Esophagus squamous epithelium (tissue), 5 donors: Measurements from ENCODE around the gene FHIT. TPM values are rescaled to one million over a fixed set of nuclear protein-coding genes. Genes with fewer than 3 reads are reported as not detected.

ENCODE experiments used
- DNase-seq: peaks from one replicate; lab custom pipeline; 2025; lab: John Stamatoyannopoulos, UW
- H3K27ac ChIP-seq, 4 donors: fragments of 200-600 bp; sonication (generic); one replicate each; pipeline ENCODE4 v1.5.1; 2016 to 2019; ENCODE audit warnings: mild to moderate bottlenecking in 1 of 4
- H3K27me3 ChIP-seq, 4 donors: fragments of 200-600 bp; sonication (generic); 1 replicate in 3 of 4; 2 replicates in 1 of 4; pipeline versions ENCODE4 v1.5.1 to v1.6.0; 2017 to 2021; ENCODE audit warnings: antibody characterized with exemption in 1 of 4
- H3K36me3 ChIP-seq, 3 donors: fragments of 200-600 bp; sonication (generic); one replicate each; pipeline ENCODE4 v1.5.1; 2016 to 2019
- H3K4me1 ChIP-seq, 3 donors: fragments of 200-600 bp; sonication (generic); one replicate each; pipeline ENCODE4 v1.5.1; 2017 to 2019
- H3K4me3 ChIP-seq, 4 donors: fragments of 200-600 bp; sonication (generic); 1 replicate in 3 of 4; 2 replicates in 1 of 4; pipeline ENCODE4 v1.5.1; 2016 to 2019; ENCODE audit warnings: mild to moderate bottlenecking in 2 of 4, moderate library complexity in 1 of 4
- H3K9me3 ChIP-seq, 3 donors: fragments of 200-600 bp; sonication (generic); one replicate each; pipeline ENCODE4 v1.5.1; 2016 to 2019
- CTCF ChIP-seq, 6 experiments: fragments of 450-650 bp in 4 of 6; fragments of 200-600 bp in 2 of 6; sonication (generic) in 2 of 6; IDR thresholded peaks; one replicate each; pipeline ENCODE4 v1.5.1; 2016 to 2019; ENCODE audit warnings: antibody characterized with exemption in 6 of 6, mild to moderate bottlenecking in 4 of 6, moderate library complexity in 4 of 6
- POLR2A ChIP-seq, 4 donors: fragments of 450-650 bp; IDR thresholded peaks; one replicate each; pipeline ENCODE4 v1.6.1; 2017; ENCODE audit warnings: antibody characterized with exemption in 4 of 4, mild to moderate bottlenecking in 4 of 4, moderate library complexity in 3 of 4
- WGBS, 2 donors: methylation state at CpG; one replicate each; pipeline ENCODE4 v1.1.5; 2018; 5-methylcytosine and 5-hydroxymethylcytosine counted together
- intact Hi-C: fragments of 100-400 bp; cut with DNase I; formaldehyde crosslinking; loops from one replicate; pipeline ENCODE4 v1.15.0; 2022
- total RNA-seq, 4 donors: library from RNA; depleted of rRNA; stranded (reverse); fragments of >200 nt; gene quantifications; one replicate each; pipeline ENCODE4 v1.1.0, GENCODE V29; 2016
- donor health status: DM: yes; HTN: yes; CAD: no.

Gene FHIT
- total RNA-seq, 4 donors from 2014 or later, result 0.64 to 5.7 (median 3.1) TPM

DNA sequence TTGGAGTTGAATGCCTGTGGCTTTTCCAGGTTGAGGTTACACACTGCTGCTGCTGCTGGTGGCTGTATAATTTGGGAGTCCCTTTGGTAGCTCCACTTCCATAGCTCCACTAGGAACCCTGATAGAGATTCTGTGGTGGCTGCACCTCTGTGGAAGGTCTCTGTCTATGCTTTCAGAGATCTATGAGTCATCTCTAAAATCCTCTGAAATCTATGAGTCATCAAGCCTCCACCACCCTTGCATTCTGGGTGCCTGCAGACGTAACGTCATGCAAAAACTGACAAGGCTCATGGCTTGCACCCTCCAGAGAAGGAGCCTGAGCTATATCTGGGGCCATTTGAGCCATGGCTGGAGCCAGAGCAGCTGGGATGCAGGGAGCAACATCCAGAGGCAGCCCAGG, 1164.4 kb downstream of the FHIT start:
- Histone ChIP-seq H3K9me3 (no peaks in the 10 kb centered on the region), H3K4me3 (no peak overlapping the region), H3K4me1 (no peaks in the 10 kb centered on the region), H3K36me3 (no peaks in the 10 kb centered on the region), H3K27me3 (no peaks in the 10 kb centered on the region), H3K27ac (no peak overlapping the region)
- DNase-seq, result no peak
- WGBS, 2 donors, result 10 to 25% methylated on average over 2 of the region's 2 CpGs
- intact Hi-C loops, result no loop called here
- TF ChIP-seq CTCF (IDR thresholded peaks at IDR 0.05), result no peak
- TF ChIP-seq POLR2A (IDR thresholded peaks at IDR 0.05), result no peak

- Histone ChIP-seq H3K36me3 (no peaks in the 10 kb centered on the region), H3K4me1 (no peaks in the 10 kb centered on the region), H3K27me3 (no peaks in the 10 kb centered on the region), H3K4me3 (no peak overlapping the region), H3K9me3 (no peaks in the 10 kb centered on the region), H3K27ac (no peak overlapping the region)
- intact Hi-C loops, result no loop called here
- no peak for DNase-seq
- no peak for TF ChIP-seq CTCF (IDR thresholded peaks at IDR 0.05)
- TF ChIP-seq POLR2A (IDR thresholded peaks at IDR 0.05), result no peak
Observed at GRCh38 chr3:60085649-60086048, 1165.6 kb downstream of the FHIT start.

DNA sequence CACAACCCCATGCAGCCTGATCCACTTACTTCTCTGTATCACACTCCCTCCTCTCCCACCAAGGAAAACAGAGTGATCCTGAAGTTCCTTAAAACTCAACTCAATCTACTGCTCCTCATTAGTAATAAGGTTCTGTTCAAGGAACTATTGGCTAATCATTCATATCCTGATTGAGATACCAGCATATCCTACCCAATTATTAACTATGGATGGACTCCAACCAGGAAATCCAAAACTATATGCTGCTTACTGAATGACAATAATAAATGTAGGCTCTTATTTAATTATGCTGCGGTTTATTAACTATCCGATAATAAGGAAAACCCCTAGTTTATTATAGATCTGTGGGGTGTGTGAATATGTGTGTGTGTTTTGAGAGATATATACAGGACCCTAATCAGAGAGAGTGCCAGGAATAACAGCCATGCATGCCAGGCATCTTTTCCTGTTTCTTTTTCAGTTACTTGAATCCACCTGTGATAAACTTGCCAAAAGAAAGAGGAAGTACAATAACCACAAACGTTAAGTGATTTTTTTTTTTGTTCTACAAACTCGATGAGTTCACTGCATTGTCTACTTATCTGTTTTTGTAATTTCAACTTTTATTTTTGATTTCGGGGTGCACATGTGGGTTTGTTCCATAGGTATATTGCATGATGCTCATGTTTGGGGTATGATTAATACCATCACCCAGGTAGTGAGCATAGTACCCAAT, 1169.7 kb downstream of the FHIT start:
- no peak for DNase-seq
- H3K9me3 ChIP-seq, result peaks cover 0 to 5% (median 0%) of the 10 kb centered on the region in 3 donors
- WGBS, 2 donors, result 47 to 60% methylated on average over 5 of the region's 5 CpGs
- TF ChIP-seq CTCF (IDR thresholded peaks at IDR 0.05), result no peak
- no peak for TF ChIP-seq POLR2A (IDR thresholded peaks at IDR 0.05)
- no peaks in the 10 kb centered on the region for H3K4me1 ChIP-seq
- H3K36me3 ChIP-seq, result no peaks in the 10 kb centered on the region
- intact Hi-C loops, result no loop called here
- no peak overlapping the region for H3K27ac ChIP-seq
- no peak overlapping the region for H3K4me3 ChIP-seq
- H3K27me3 ChIP-seq, result no peaks in the 10 kb centered on the region

- Histone ChIP-seq H3K27ac (no peak overlapping the region), H3K9me3 (peaks cover 0 to 5% (median 0%) of the 10 kb centered on the region in 3 donors), H3K4me1 (no peaks in the 10 kb centered on the region), H3K4me3 (no peak overlapping the region), H3K27me3 (no peaks in the 10 kb centered on the region), H3K36me3 (no peaks in the 10 kb centered on the region)
- intact Hi-C loops, result no loop called here
- 38 to 56% methylated on average over 1 of the region's 1 CpG for WGBS, 2 donors
- no peak for DNase-seq
- TF ChIP-seq CTCF (IDR thresholded peaks at IDR 0.05) (no peak), POLR2A (IDR thresholded peaks at IDR 0.05) (no peak)
Observed at GRCh38 chr3:60080648-60081047, 1170.6 kb downstream of the FHIT start.

GRCh38 chr3:60079076-60079475, 1172.2 kb downstream of the FHIT start:
- H3K36me3 ChIP-seq, result no peaks in the 10 kb centered on the region
- no peak overlapping the region for H3K4me3 ChIP-seq
- no peak for DNase-seq
- no peak for TF ChIP-seq POLR2A (IDR thresholded peaks at IDR 0.05)
- TF ChIP-seq CTCF (IDR thresholded peaks at IDR 0.05), result no peak
- no peaks in the 10 kb centered on the region for H3K27me3 ChIP-seq
- intact Hi-C loops, result no loop called here
- H3K4me1 ChIP-seq, result no peaks in the 10 kb centered on the region
- H3K9me3 ChIP-seq, result peaks cover 0 to 5% (median 0%) of the 10 kb centered on the region in 3 donors
- H3K27ac ChIP-seq, result no peak overlapping the region
- WGBS, 2 donors, result 53 to 65% methylated on average over 5 of the region's 5 CpGs
